Ishikawa (cell line): ENCODE measurements around the gene FER.

Source experiments
- CEBPB ChIP-seq: IDR thresholded peaks from 2 replicates; pipeline ENCODE4 v1.6.1; 2012
- CREB1 ChIP-seq: IDR thresholded peaks from 2 replicates; pipeline ENCODE4 v1.6.1; 2012; ENCODE audit warnings: low read depth
- EGR1 ChIP-seq: IDR thresholded peaks from 2 replicates; pipeline ENCODE4 v1.6.1; 2012
- EP300 ChIP-seq: IDR thresholded peaks from 2 replicates; pipeline ENCODE4 v1.6.1; 2012; ENCODE audit warnings: borderline replicate concordance
- FOXM1 ChIP-seq: IDR thresholded peaks from 2 replicates; pipeline ENCODE4 v1.6.1; 2012; ENCODE audit warnings: low read depth, borderline replicate concordance
- MAX ChIP-seq: IDR thresholded peaks from 2 replicates; pipeline ENCODE4 v1.6.1; 2012
- NFIC ChIP-seq: IDR thresholded peaks from 2 replicates; pipeline ENCODE4 v1.6.1; 2012
- RAD21 ChIP-seq: IDR thresholded peaks from 2 replicates; pipeline ENCODE4 v1.6.1; 2012; ENCODE audit warnings: low read depth
- TAF1 ChIP-seq: IDR thresholded peaks from 2 replicates; pipeline ENCODE4 v1.6.1; 2012; ENCODE audit warnings: low read depth, mild to moderate bottlenecking
- TCF12 ChIP-seq: IDR thresholded peaks from 2 replicates; pipeline ENCODE4 v1.6.1; 2012; ENCODE audit warnings: low read depth
- TEAD4 ChIP-seq: IDR thresholded peaks from 2 replicates; pipeline ENCODE4 v1.6.1; 2012
- YY1 ChIP-seq: IDR thresholded peaks from 2 replicates; pipeline ENCODE4 v1.6.1; 2012; ENCODE audit warnings: low read depth
- ZBTB7A ChIP-seq: IDR thresholded peaks from 2 replicates; pipeline ENCODE4 v1.6.1; 2012; ENCODE audit warnings: low read depth
- TF ChIP-seq, protein P1 (sequence below): IDR thresholded peaks from 2 replicates; pipeline ENCODE4 v1.6.1; 2012
- TF ChIP-seq, protein P2 (sequence below): IDR thresholded peaks from 2 replicates; pipeline ENCODE4 v1.6.1; 2012; ENCODE audit warnings: low read depth, mild to moderate bottlenecking

The FER gene

GRCh38 chr5:109246395-109246794 lies 498.7 kb downstream of the FER start:
- TF ChIP-seq ZBTB7A, result no peak
- TF ChIP-seq RAD21, result no peak
- no peak for TF ChIP-seq TAF1
- no peak for TF ChIP-seq MAX
- no peak for TF ChIP-seq CREB1
- TF ChIP-seq EGR1, result no peak
- no peak for TF ChIP-seq FOXM1
- TF ChIP-seq TCF12, result no peak
- TF ChIP-seq CEBPB, result no peak
- no peak for TF ChIP-seq NFIC
- no peak for TF ChIP-seq YY1
- TF ChIP-seq, protein P1, sequence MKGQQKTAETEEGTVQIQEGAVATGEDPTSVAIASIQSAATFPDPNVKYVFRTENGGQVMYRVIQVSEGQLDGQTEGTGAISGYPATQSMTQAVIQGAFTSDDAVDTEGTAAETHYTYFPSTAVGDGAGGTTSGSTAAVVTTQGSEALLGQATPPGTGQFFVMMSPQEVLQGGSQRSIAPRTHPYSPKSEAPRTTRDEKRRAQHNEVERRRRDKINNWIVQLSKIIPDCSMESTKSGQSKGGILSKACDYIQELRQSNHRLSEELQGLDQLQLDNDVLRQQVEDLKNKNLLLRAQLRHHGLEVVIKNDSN, result no peak
- no peak for TF ChIP-seq TEAD4
- TF ChIP-seq EP300, result no peak
- TF ChIP-seq, protein P2, sequence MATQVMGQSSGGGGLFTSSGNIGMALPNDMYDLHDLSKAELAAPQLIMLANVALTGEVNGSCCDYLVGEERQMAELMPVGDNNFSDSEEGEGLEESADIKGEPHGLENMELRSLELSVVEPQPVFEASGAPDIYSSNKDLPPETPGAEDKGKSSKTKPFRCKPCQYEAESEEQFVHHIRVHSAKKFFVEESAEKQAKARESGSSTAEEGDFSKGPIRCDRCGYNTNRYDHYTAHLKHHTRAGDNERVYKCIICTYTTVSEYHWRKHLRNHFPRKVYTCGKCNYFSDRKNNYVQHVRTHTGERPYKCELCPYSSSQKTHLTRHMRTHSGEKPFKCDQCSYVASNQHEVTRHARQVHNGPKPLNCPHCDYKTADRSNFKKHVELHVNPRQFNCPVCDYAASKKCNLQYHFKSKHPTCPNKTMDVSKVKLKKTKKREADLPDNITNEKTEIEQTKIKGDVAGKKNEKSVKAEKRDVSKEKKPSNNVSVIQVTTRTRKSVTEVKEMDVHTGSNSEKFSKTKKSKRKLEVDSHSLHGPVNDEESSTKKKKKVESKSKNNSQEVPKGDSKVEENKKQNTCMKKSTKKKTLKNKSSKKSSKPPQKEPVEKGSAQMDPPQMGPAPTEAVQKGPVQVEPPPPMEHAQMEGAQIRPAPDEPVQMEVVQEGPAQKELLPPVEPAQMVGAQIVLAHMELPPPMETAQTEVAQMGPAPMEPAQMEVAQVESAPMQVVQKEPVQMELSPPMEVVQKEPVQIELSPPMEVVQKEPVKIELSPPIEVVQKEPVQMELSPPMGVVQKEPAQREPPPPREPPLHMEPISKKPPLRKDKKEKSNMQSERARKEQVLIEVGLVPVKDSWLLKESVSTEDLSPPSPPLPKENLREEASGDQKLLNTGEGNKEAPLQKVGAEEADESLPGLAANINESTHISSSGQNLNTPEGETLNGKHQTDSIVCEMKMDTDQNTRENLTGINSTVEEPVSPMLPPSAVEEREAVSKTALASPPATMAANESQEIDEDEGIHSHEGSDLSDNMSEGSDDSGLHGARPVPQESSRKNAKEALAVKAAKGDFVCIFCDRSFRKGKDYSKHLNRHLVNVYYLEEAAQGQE, result no peak
